ENCODE results near the gene GMPR.

- TF ChIP-seq, protein P1, sequence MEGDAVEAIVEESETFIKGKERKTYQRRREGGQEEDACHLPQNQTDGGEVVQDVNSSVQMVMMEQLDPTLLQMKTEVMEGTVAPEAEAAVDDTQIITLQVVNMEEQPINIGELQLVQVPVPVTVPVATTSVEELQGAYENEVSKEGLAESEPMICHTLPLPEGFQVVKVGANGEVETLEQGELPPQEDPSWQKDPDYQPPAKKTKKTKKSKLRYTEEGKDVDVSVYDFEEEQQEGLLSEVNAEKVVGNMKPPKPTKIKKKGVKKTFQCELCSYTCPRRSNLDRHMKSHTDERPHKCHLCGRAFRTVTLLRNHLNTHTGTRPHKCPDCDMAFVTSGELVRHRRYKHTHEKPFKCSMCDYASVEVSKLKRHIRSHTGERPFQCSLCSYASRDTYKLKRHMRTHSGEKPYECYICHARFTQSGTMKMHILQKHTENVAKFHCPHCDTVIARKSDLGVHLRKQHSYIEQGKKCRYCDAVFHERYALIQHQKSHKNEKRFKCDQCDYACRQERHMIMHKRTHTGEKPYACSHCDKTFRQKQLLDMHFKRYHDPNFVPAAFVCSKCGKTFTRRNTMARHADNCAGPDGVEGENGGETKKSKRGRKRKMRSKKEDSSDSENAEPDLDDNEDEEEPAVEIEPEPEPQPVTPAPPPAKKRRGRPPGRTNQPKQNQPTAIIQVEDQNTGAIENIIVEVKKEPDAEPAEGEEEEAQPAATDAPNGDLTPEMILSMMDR (IDR thresholded peaks at IDR 0.05), result no peak
- TF ChIP-seq POLR2AphosphoS5 (IDR thresholded peaks at IDR 0.05; ENCODE audit: insufficient read depth in 1 of 2, low read depth in 1 of 2) (no peak), POLR2A (IDR thresholded peaks at IDR 0.05) (no peak)
These were observed 38.0 kb upstream of the GMPR start for GRCh38 chr6:16200321-16200883.
